K562 (cell line): ENCODE results near the gene MAPKAPK3. TPM values are rescaled to one million over a fixed set of nuclear protein-coding genes. Genes with fewer than 3 reads are reported as not detected.
A peak's percentile ranks its signal among the peaks of the same experiment; 100 is the strongest.

Experiments used
- ARID1B ChIP-seq: fragments of 450-650 bp; IDR thresholded peaks from 2 replicates; pipeline ENCODE4 v1.6.1; 2016; ENCODE audit warnings: antibody characterized with exemption, mild to moderate bottlenecking, inconsistent platforms
- CUX1 ChIP-seq: fragments of 200-800 bp; sonication (Bioruptor generic); IDR thresholded peaks from 2 replicates; pipeline ENCODE4 v1.6.1; 2016; ENCODE audit warnings: missing genetic modification characterization, missing compliant biosample characterization
- DACH1 ChIP-seq: fragments of 450-650 bp; IDR thresholded peaks from 2 replicates; pipeline ENCODE4 v1.6.1; 2018; ENCODE audit not compliant: partially characterized antibody
- EP300 ChIP-seq: IDR thresholded peaks from 2 replicates; pipeline ENCODE4 v1.6.1; 2012; ENCODE audit warnings: low read length, improper control_type of control experiment
- ETV1 ChIP-seq: fragments of 450-650 bp; conservative IDR thresholded peaks from 2 replicates; pipeline ENCODE4 v1.6.1; 2016; ENCODE audit warnings: missing genetic modification characterization, control low read depth, low read depth, missing compliant biosample characterization
- FOXK1 ChIP-seq: sonication (generic); formaldehyde crosslinking; IDR thresholded peaks from 2 replicates; pipeline ENCODE4 v1.8.0; 2022; ENCODE audit warnings: missing genetic modification reagents, mild to moderate bottlenecking, borderline replicate concordance
- HDAC1 ChIP-seq, 2 experiments: fragments of 450-650 bp; IDR thresholded peaks; 2 replicates each; pipeline ENCODE4 v1.6.1; 2016 to 2017; ENCODE audit warnings: inconsistent platforms in 1 of 2, mild to moderate bottlenecking in 1 of 2, moderate library complexity in 1 of 2
- MEF2A ChIP-seq: IDR thresholded peaks from 2 replicates; pipeline ENCODE4 v1.6.1; 2011; ENCODE audit warnings: low read depth, mild to moderate bottlenecking, low read length, moderate library complexity; ENCODE audit not compliant: control insufficient read depth
- NFE2 ChIP-seq: IDR thresholded peaks from 2 replicates; pipeline ENCODE4 v1.6.1; 2014; ENCODE audit warnings: antibody characterized with exemption, low read depth
- POLR2B ChIP-seq: fragments of 450-650 bp; IDR thresholded peaks from 2 replicates; pipeline ENCODE4 v1.6.1; 2018; ENCODE audit warnings: low read depth; ENCODE audit not compliant: partially characterized antibody
- SFPQ ChIP-seq: fragments of 200-400 bp; formaldehyde crosslinking; IDR thresholded peaks from 2 replicates; pipeline ENCODE4 v1.6.1; 2017; ENCODE audit warnings: mild to moderate bottlenecking, low read depth, low read length, moderate library complexity
- SRSF7 ChIP-seq: fragments of 200-400 bp; formaldehyde crosslinking; optimal IDR thresholded peaks from 2 replicates; pipeline ENCODE3; 2017; ENCODE audit warnings: mild to moderate bottlenecking, low read depth, low read length
- STAT5B ChIP-seq: fragments of 250-450 bp; sonication (Bioruptor Pico); IDR thresholded peaks from 2 replicates; pipeline ENCODE4 v1.8.0; 2021; ENCODE audit warnings: mild to moderate bottlenecking, inconsistent platforms
- TAF9B ChIP-seq: fragments of 450-650 bp; IDR thresholded peaks from 2 replicates; pipeline ENCODE4 v1.6.1; 2018; ENCODE audit warnings: mild to moderate bottlenecking; ENCODE audit not compliant: partially characterized antibody
- ZBTB7A ChIP-seq: IDR thresholded peaks from 2 replicates; pipeline ENCODE4 v1.6.1; 2011; ENCODE audit warnings: low read depth, mild to moderate bottlenecking, low read length, moderate library complexity, borderline replicate concordance; ENCODE audit not compliant: control insufficient read depth
- ZNF165 ChIP-seq: fragments of 250-450 bp; sonication (Bioruptor Pico); IDR thresholded peaks from 2 replicates; pipeline ENCODE4 v1.4.0; 2020; ENCODE audit warnings: borderline replicate concordance
- ZNF347 ChIP-seq: fragments of 450-650 bp; formaldehyde crosslinking; IDR thresholded peaks from 2 replicates; pipeline ENCODE4 v1.4.0; 2020; ENCODE audit warnings: low read depth, mild to moderate bottlenecking, moderate library complexity
- ZNF592 ChIP-seq: fragments of 450-650 bp; IDR thresholded peaks from 2 replicates; pipeline ENCODE4 v1.6.1; 2017; ENCODE audit warnings: antibody characterized with exemption, mild to moderate bottlenecking
- polyA plus RNA-seq, 8 experiments: library from polyadenylated mRNA; depleted of rRNA in 4 of 8; stranded (reverse) in 5 of 8; unstranded in 3 of 8; fragments of >200 nt; fragmentation: Nextera tagmentation in 2 of 8; fragmentation: Illumina TruSeq in 1 of 8; extraction: Ambion mirVana in 2 of 8; extraction: Trizol in 1 of 8; gene quantifications; 2 replicates each; pipeline versions ENCODE4 v1.2.1 to v1.2.3, GENCODE V29; 2011 to 2014; ENCODE audit warnings: inconsistent platforms in 1 of 8, missing spikeins in 1 of 8
- total RNA-seq, 7 experiments: library from RNA; depleted of rRNA in 6 of 7; stranded (reverse); fragments of >200 nt in 6 of 7; fragmentation: Illumina TruSeq in 2 of 7; extraction: Trizol in 2 of 7; gene quantifications; 2 replicates each; pipeline versions ENCODE4 v1.2.1 to v1.2.3, GENCODE V29; 2011 to 2021; ENCODE audit warnings: low replicate concordance in 1 of 7

The MAPKAPK3 gene
- total and polyA plus RNA-seq, 9 of the 15 experiments (the other 6 are each of a cell fraction or from before 2014, with no cell fraction given) = 8.0 to 56.4 (median 41.2) TPM

- TF ChIP-seq ZNF592 (peak; percentile 78), ETV1 (tag) (no peak), MEF2A (no peak), SFPQ (no peak), ZNF165 (CRISPR knock-in tag) (no peak), SRSF7 (no peak), DACH1 (no peak), TAF9B (no peak), NFE2 (peak; percentile 43; the same call in 1 of the 2 replicates), EP300 (peak; percentile 37; the same call in 1 of the 2 replicates), ARID1B (peak; percentile 55), STAT5B (CRISPR knock-in tag) (no peak), HDAC1 (IDR thresholded peaks at IDR 0.05) (no peak), POLR2B (no peak), FOXK1 (no peak), ZNF347 (CRISPR knock-in tag) (no peak), ZBTB7A (0 out of 2 replicates have a peak, but pooled peaks have one; percentile 12), CUX1 (CRISPR knock-in tag) (no peak)
Observed at GRCh38 chr3:50577348-50577747, 39.6 kb upstream of the MAPKAPK3 start (continued).
